Gastrocnemius medialis (tissue), 4 donors: ENCODE data around the gene GRIK3. TPM values are rescaled to one million over a fixed set of nuclear protein-coding genes. Genes with fewer than 3 reads are reported as not detected.

Source experiments
- ATAC-seq, 2 donors: fragments of 150-250 bp; one replicate each; pipeline ENCODE4 v1.9.1; 2016
- DNase-seq, 2 donors: peaks; one replicate each; pipeline ENCODE4 v3.0.0-alpha.2; 2019
- H3K27ac ChIP-seq, 4 donors: fragments of 200-600 bp; sonication (generic); 1 replicate in 1 of 4; 2 replicates in 3 of 4; pipeline ENCODE4 v1.5.1; 2016 to 2018; ENCODE audit warnings: mild to moderate bottlenecking in 2 of 4, moderate library complexity in 1 of 4
- H3K27me3 ChIP-seq, 3 donors: fragments of 200-600 bp; sonication (generic) in 2 of 3; 1 replicate in 1 of 3; 2 replicates in 2 of 3; pipeline versions ENCODE4 v1.5.1 to v1.6.0; 2016 to 2019; ENCODE audit warnings: mild to moderate bottlenecking in 1 of 3, moderate library complexity in 1 of 3
- H3K36me3 ChIP-seq, 2 donors: fragments of 200-600 bp; sonication (generic) in 1 of 2; one replicate each; pipeline ENCODE4 v1.5.1; 2017 to 2018
- H3K4me1 ChIP-seq, 2 donors: fragments of 200-600 bp; sonication (generic) in 1 of 2; one replicate each; pipeline ENCODE4 v1.5.1; 2016 to 2017; ENCODE audit warnings: mild to moderate bottlenecking in 2 of 2
- H3K4me3 ChIP-seq, 4 donors: fragments of 200-600 bp; sonication (generic) in 3 of 4; 1 replicate in 1 of 4; 2 replicates in 3 of 4; pipeline ENCODE4 v1.5.1; 2016 to 2019; ENCODE audit warnings: mild to moderate bottlenecking in 2 of 4
- H3K9me3 ChIP-seq, 3 donors: fragments of 200-600 bp; sonication (generic) in 2 of 3; 1 replicate in 1 of 3; 2 replicates in 2 of 3; pipeline ENCODE4 v1.5.1; 2016 to 2019
- CTCF ChIP-seq, 5 experiments: fragments of 450-650 bp in 3 of 5; fragments of 200-600 bp in 2 of 5; sonication (generic) in 2 of 5; IDR thresholded peaks in 4 of 5; conservative IDR thresholded peaks in 1 of 5; 1 replicate in 4 of 5; 2 replicates in 1 of 5; pipeline ENCODE4 v1.5.1; 2016 to 2019; ENCODE audit warnings: antibody characterized with exemption in 5 of 5, mild to moderate bottlenecking in 3 of 5, moderate library complexity in 3 of 5
- POLR2A ChIP-seq, 2 donors: fragments of 450-650 bp; IDR thresholded peaks; one replicate each; pipeline ENCODE4 v1.6.1; 2017; ENCODE audit warnings: antibody characterized with exemption in 2 of 2, mild to moderate bottlenecking in 2 of 2, moderate library complexity in 2 of 2
- in situ Hi-C, 4 donors: fragments of 200-750 bp; cut with MboI; loops; one replicate each; pipeline versions ENCODE4 v1.15.0 to v1.8.0; 2017; ENCODE audit warnings: low sequenced_read_pairs in 4 of 4
- intact Hi-C: fragments of 100-400 bp; cut with DNase I; formaldehyde crosslinking; loops from one replicate; pipeline ENCODE4 v1.15.1; 2023; ENCODE audit warnings: low total_unique reads
- total RNA-seq, 4 donors: library from RNA; depleted of rRNA; stranded (reverse); fragments of >200 nt; gene quantifications; one replicate each; pipeline versions ENCODE4 v1.1.0 to v1.2.3, GENCODE V29; 2016

Gene GRIK3
- total RNA-seq, 4 donors from 2014 or later = 0.13 to 0.22 (median 0.13) TPM; not detected in 1

- Histone ChIP-seq H3K4me3 (no peak overlapping the region), H3K27ac (no peak overlapping the region), H3K36me3 (no peaks in the 10 kb centered on the region), H3K9me3 (no peaks in the 10 kb centered on the region), H3K4me1 (no peaks in the 10 kb centered on the region), H3K27me3 (peaks cover 0 to 2% (median 0%) of the 10 kb centered on the region in 3 donors)
- in situ Hi-C loops = no loop called here
- intact Hi-C loops = no loop called here
- ATAC-seq (no peak), DNase-seq (no peak)
- TF ChIP-seq POLR2A (IDR thresholded peaks at IDR 0.05) (no peak), CTCF (IDR thresholded peaks at IDR 0.05 in 4 of 5, conservative IDR thresholded peaks at IDR 0.05 in 1 of 5) (no peak)
These were observed 280.9 kb downstream of the GRIK3 start for GRCh38 chr1:36753451-36753850.

GRCh38 chr1:36752891-36753361, 281.4 kb downstream of the GRIK3 start:
- no peak for DNase-seq
- no peak overlapping the region for H3K27ac ChIP-seq
- no peak for TF ChIP-seq CTCF (IDR thresholded peaks at IDR 0.05 in 4 of 5, conservative IDR thresholded peaks at IDR 0.05 in 1 of 5)
- TF ChIP-seq POLR2A (IDR thresholded peaks at IDR 0.05) = no peak
- peaks cover 0 to 3% (median 0%) of the 10 kb centered on the region in 3 donors for H3K27me3 ChIP-seq
- no peaks in the 10 kb centered on the region for H3K36me3 ChIP-seq
- H3K4me3 ChIP-seq = no peak overlapping the region
- in situ Hi-C loops (no loop called here), intact Hi-C loops (no loop called here)
- H3K4me1 ChIP-seq = no peaks in the 10 kb centered on the region
- no peak for ATAC-seq
- H3K9me3 ChIP-seq = no peaks in the 10 kb centered on the region

- H3K27me3 ChIP-seq = peaks cover 0 to 3% (median 0%) of the 10 kb centered on the region in 3 donors
- H3K27ac ChIP-seq = no peak overlapping the region
- no peaks in the 10 kb centered on the region for H3K9me3 ChIP-seq
- no peaks in the 10 kb centered on the region for H3K4me1 ChIP-seq
- ATAC-seq (no peak), DNase-seq (no peak)
- intact Hi-C loops = no loop called here
- in situ Hi-C loops = no loop called here
- no peak overlapping the region for H3K4me3 ChIP-seq
- no peaks in the 10 kb centered on the region for H3K36me3 ChIP-seq
- no peak for TF ChIP-seq POLR2A (IDR thresholded peaks at IDR 0.05)
- no peak for TF ChIP-seq CTCF (IDR thresholded peaks at IDR 0.05 in 4 of 5, conservative IDR thresholded peaks at IDR 0.05 in 1 of 5)
These were observed 281.9 kb downstream of the GRIK3 start for GRCh38 chr1:36752431-36752830.

GRCh38 chr1:36751525-36751924, 282.8 kb downstream of the GRIK3 start:
- in situ Hi-C loops = no loop called here
- intact Hi-C loops = no loop called here

More at GRCh38 chr1:36751525-36751924, 282.8 kb downstream of the GRIK3 start:
- H3K9me3 ChIP-seq = no peaks in the 10 kb centered on the region
- no peak for ATAC-seq
- no peak for DNase-seq
- no peak overlapping the region for H3K4me3 ChIP-seq
- H3K36me3 ChIP-seq = no peaks in the 10 kb centered on the region
- H3K27me3 ChIP-seq = peaks cover 0 to 4% (median 0%) of the 10 kb centered on the region in 3 donors
- TF ChIP-seq CTCF (IDR thresholded peaks at IDR 0.05 in 4 of 5, conservative IDR thresholded peaks at IDR 0.05 in 1 of 5) (no peak), POLR2A (IDR thresholded peaks at IDR 0.05) (no peak)
- H3K27ac ChIP-seq = no peak overlapping the region
- H3K4me1 ChIP-seq = no peaks in the 10 kb centered on the region
